D721Med (cell line): ENCODE results near the gene IQGAP2.
"Not testable (repeated sequence)": the region's sequence is repeated elsewhere in the genome, so short reads cannot be mapped to it uniquely, and the experiment has no call there.

Source experiments
- DNase-seq: peaks from one replicate; pipeline ENCODE4 v3.0.0; 2011; ENCODE audit warnings: low spot score; ENCODE audit not compliant: insufficient read length
- FAIRE-seq: peaks from 2 replicates; lab custom pipeline; 2011; peaks lifted over from hg19 to GRCh38; lab: Jason Lieb, UNC
- TF ChIP-seq, protein P1 (sequence below): IDR thresholded peaks from 2 replicates; pipeline ENCODE4 v1.5.1; 2012; ENCODE audit warnings: mild to moderate bottlenecking, control low read depth; ENCODE audit not compliant: insufficient read depth; ENCODE audit errors: missing control alignments

The IQGAP2 gene

DNA sequence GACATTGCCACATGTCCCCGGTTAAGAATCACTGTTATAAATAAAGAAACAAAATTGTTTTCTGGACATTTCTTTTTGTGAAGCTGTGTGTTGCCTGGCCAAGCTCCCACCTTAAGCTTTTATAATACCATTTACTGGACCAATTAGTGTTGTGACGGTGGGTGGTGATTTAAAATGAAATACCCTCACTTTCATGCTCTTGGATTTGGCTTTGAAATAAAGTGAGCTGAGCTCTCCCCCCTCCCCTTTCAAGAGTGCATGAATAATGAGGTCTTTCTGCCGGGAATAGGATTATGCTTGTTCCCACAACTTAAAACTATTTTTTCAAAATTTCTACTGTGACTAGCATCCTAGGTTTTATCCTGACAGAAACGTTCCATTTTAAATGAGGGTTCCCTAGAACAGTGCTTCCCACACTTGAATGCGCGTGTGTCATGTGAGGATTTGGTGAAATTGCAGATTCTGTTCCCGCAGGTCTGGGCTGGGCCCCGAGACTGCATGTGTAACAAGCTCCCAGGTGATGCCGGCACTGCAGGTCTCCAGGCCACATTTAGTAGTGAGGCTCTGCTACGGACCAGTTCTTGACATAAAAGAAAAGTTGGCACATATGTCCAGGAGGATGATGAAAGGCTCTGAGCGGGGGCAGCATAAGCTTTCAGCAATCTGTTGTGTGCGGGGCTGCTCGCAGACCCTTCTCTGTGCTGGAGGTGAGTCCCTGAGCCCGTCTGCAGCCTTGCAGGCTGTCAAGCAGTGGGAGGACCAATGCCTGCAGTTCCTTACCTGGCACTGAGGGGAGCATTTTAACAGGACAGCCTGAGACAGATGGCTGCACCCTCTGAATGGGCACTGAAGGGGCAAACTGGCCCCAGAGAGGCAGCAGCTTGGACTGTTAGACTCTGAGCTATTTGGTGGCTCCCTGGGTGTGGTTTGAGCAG, 24.4 kb downstream of the IQGAP2 start:
- no peak for FAIRE-seq
- DNase-seq, result no peak
- TF ChIP-seq, protein P1, sequence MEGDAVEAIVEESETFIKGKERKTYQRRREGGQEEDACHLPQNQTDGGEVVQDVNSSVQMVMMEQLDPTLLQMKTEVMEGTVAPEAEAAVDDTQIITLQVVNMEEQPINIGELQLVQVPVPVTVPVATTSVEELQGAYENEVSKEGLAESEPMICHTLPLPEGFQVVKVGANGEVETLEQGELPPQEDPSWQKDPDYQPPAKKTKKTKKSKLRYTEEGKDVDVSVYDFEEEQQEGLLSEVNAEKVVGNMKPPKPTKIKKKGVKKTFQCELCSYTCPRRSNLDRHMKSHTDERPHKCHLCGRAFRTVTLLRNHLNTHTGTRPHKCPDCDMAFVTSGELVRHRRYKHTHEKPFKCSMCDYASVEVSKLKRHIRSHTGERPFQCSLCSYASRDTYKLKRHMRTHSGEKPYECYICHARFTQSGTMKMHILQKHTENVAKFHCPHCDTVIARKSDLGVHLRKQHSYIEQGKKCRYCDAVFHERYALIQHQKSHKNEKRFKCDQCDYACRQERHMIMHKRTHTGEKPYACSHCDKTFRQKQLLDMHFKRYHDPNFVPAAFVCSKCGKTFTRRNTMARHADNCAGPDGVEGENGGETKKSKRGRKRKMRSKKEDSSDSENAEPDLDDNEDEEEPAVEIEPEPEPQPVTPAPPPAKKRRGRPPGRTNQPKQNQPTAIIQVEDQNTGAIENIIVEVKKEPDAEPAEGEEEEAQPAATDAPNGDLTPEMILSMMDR, result no peak

DNA sequence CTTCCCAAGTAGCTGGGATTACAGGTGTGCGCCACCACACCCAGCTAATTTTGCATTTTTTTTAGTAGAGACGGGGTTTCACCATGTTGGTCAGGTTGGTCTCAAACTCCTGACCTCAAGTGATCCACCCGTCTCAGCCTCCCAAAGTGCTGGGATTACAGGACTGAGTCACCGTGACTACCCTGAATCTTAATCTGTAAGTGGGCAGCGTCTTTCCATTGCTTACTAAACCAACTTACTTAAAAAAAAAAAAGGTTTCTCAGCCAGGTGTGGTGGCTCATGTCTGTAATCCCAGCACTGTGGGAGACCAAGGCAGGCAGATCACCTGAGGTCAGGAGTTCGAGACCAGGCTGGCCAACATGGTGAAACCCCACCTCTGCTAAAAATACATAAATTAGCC, 25.5 kb downstream of the IQGAP2 start:
- DNase-seq, FAIRE-seq: not testable (repeated sequence)

DNA sequence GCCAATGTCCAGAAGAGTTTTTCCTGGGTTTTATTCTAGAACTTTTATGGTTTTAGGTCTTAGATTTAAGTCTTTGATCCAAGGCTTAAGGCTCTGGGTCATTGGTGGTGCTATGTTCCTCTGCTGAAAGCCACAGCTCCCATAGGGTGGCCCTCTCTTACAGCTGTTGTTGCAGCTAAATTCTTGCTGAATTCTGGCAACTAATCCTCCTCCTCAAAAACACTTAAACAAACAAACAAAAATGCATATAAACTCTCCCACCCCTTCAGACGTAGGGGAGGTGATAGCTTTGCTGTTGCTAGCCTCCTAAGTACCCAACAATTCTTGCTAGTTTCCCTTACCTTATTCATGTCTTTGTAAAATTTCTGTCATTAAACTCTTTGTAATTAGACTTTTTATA, 30.2 kb downstream of the IQGAP2 start:
- no peak for DNase-seq
- TF ChIP-seq, protein P1, result no peak
- no peak for FAIRE-seq

DNA sequence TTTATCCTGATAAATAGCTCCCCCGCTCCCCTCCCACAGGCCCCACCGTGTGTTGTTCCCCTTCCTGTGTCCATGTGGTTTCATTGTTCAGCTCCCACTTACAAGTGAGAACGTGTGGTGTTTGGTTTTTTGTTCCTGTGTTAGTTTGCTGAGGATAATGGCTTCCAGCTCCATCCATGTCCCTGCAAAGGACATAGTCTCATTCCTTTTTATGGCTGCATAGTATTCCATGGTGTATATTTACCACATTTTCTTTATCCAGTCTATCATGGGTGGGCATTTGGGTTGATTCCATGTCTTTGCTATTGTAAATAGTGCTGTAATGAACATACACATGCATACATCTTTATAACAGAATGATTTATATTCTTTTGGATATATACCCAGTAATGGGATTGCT, 34.4 kb downstream of the IQGAP2 start:
- not testable (repeated sequence) for FAIRE-seq, DNase-seq

DNA sequence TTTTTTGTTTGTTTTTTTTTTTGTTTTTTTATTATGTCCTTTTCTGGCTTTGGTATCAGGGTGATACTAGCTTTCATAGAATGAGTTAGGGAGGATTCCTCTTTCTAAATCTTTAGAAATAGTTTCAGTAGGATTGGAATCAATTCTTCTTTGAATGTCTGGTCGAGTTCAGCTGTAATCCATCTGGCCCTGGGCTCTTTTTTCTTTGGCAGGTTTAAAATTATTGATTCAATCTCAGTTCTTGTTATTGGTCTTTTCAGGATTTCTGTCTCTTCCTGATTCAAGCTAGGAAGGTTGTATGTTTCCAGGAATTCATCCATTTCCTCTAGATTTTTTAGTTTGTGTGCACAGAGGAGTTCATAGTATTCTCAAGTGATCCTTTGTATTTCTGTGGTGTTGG, 34.9 kb downstream of the IQGAP2 start:
- DNase-seq (no peak), FAIRE-seq (no peak)
- TF ChIP-seq, protein P1, result no peak

DNA sequence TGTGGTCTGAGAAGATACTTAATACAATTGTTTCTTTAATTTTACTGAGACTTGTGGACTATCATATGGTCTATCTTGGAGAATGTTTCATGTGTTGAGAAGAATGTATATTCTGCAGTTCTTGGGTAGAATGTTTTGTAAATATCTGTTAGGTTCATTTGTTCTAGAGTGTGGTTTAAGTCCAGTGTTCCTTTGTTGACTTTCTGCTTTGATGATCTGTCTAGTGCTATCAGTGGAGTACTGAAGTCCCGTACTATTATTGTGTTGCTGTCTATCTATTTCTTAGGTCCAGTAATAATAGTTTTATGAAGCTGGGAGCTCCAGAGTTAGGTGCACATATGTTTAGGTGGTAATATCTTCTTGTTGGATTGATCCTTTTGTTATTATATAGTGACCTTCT, 36.1 kb downstream of the IQGAP2 start:
- FAIRE-seq (no peak), DNase-seq (no peak)
- TF ChIP-seq, protein P1, result no peak

DNA sequence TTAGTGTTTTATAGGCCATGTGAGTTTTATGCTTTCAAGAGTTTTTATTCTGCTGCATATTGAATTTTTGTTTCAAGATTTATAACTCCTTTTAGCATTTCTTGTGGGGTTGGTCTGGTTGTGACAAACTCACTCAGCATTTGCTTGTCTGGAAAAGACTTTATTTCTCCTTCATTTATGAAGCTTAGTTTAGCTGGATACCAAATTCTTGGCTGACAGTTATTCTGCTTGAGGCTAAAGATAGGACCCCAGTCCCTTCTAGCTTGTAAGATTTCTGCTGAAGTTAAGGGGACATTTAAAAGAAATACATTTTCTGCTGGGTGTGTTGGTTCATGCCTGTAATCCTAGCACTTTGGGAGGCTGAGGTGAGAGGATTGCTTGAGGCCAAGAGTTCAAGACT, 36.8 kb downstream of the IQGAP2 start:
- FAIRE-seq (no peak), DNase-seq (no peak)
- TF ChIP-seq, protein P1, result no peak

DNA sequence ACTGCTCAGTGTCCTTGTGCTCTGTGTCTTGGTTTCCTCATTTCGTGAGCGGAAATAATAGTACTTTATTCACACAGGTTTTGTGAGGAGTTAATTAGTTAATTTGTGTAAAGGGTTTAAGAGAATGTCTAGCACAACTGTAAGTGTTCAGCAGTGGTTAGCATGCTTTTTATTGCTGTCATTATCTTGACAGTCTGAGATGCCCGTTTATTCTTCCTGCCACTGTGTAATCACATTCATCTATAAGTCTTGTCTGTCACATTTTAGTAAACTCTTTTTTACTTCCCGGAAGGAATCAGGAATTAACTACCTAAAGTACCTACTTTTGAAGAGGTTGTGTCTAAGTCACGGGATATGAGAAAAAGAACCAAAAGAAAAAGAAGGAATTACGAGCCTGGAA, 38.0 kb downstream of the IQGAP2 start:
- TF ChIP-seq, protein P1, result no peak
- FAIRE-seq (no peak), DNase-seq (no peak)
